ENCODE data around the gene S100A12.
"Not testable (repeated sequence)": the region's sequence is repeated elsewhere in the genome, so short reads cannot be mapped to it uniquely, and the experiment has no call there.

S100A12 gene

GRCh38 chr1:153352523-153352922 lies 22.9 kb downstream of the S100A12 start:
- peak; percentile 96 for TF ChIP-seq CTCF (conservative IDR thresholded peaks at IDR 0.05)
- no peak overlapping the region for H3K27ac ChIP-seq

- TF ChIP-seq CTCF (conservative IDR thresholded peaks at IDR 0.05) = no peak
- H3K27ac ChIP-seq = no peak overlapping the region
Observed at GRCh38 chr1:153350321-153350957, 25.0 kb downstream of the S100A12 start.

- H3K27ac ChIP-seq = no peak overlapping the region
- TF ChIP-seq CTCF (conservative IDR thresholded peaks at IDR 0.05) = no peak
Observed at GRCh38 chr1:153349363-153350320, 25.8 kb downstream of the S100A12 start.

GRCh38 chr1:153348511-153349362 lies 26.7 kb downstream of the S100A12 start, which contains the start of gene PGLYRP4:
PGLYRP4 (minus strand) TSS chr1:153348841; CDS start chr1:153347932, 909 bp downstream.
- no peak for TF ChIP-seq CTCF (conservative IDR thresholded peaks at IDR 0.05)
- no peak within 1 kb of the TSS for H3K27ac ChIP-seq

- TF ChIP-seq CTCF (conservative IDR thresholded peaks at IDR 0.05) = no peak
Observed at GRCh38 chr1:153347856-153348255, 27.6 kb downstream of the S100A12 start.

GRCh38 chr1:153347049-153347448 lies 28.4 kb downstream of the S100A12 start:
- H3K27ac ChIP-seq = not testable (repeated sequence)

More at GRCh38 chr1:153347856-153348255, 27.6 kb downstream of the S100A12 start:
- H3K27ac ChIP-seq = no peak overlapping the region

GRCh38 chr1:153346077-153346723 lies 29.2 kb downstream of the S100A12 start:
- no peak overlapping the region for H3K27ac ChIP-seq
- TF ChIP-seq CTCF (conservative IDR thresholded peaks at IDR 0.05) = no peak

All from VCaP (cell line).